Measurements from ENCODE around the gene DRAM1. TPM values are rescaled to one million over a fixed set of nuclear protein-coding genes. Genes with fewer than 3 reads are reported as not detected.
A peak's percentile ranks its signal among the peaks of the same experiment; 100 is the strongest.
"Not testable (repeated sequence)": the region's sequence is repeated elsewhere in the genome, so short reads cannot be mapped to it uniquely, and the experiment has no call there.

Gene DRAM1
- total RNA-seq, 1 experiment from 2014 or later = 16.9 TPM

DNA sequence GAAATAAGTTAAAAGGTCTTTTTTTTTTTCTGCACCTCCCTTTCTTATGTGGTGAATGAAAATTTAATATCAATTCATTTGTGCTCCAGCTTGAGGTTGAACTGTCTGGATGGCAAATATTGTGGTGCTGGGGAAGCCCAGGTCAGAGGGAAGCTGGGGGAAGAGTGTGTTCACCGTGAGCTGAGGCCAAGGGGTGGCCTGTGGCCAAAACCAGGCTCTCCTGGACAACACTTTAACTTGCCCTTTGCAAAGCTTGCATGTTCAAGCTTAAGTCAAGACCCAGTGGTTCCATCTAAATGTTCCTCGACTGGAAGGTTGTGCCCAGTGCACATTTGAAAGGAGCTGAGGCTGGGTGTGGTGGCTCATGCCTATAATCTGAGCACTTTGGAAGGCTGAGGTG lies 28.8 kb downstream of the DRAM1 start:
- no peak for DNase-seq (ENCODE audit: low spot score)

DNA sequence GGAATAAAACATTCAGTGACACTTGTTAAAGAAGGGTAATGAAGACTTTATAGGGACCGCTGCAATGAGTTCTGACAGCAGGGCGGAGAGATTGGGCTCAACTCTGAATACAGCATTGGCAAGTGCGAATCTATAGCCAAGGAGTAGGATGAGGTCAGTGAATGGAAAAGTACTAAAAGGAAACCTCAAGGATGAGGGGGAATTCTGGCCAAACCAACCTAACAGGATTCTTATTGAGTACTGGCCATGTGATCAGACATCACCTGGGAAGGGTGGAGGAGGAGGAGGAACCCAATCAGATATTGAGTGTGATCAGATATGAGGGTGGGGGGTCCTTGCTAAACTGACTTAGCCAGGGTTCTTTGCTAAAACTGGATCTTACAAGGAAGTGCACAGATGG lies 31.0 kb downstream of the DRAM1 start:
- DNase-seq (ENCODE audit: low spot score) = no peak

DNA sequence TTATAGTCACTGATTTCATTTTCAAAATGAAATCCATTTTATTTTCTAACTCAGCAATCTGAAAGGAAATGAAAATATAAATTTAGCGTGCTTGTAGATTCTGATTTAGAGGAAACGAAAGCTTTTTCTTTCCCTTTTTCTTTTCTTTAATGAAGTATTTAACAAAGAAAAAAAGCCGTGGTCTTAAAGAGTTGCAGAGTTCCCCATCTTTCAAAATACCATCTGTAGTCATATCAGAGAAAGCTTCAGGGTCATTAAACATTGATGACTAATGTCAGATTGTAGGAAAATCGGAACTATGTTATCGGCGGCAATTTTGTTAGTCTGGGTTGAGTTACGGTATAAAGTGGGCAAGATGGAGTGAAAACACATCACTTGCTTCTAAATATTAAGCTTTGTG lies 32.3 kb downstream of the DRAM1 start:
- DNase-seq (ENCODE audit: low spot score) = no peak

DNA sequence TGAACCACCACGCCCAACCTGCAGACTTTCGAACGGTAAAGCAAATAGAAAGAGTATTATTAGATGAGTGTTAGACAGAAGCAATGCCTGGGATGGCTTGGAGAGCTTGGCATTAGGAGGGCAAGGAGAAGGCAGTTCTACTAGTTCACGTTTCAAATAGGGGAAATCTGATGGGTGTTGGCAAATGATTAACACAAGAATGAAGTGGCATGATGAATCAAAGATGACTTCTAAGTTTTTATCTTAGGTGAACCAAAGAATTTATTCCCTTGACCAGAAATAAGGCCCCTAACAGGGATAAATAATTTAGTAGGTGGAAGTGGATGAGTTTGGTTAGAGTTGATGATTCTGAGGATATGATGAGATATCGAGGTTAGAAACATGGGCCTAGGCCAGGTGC lies 38.5 kb downstream of the DRAM1 start:
- no peak for DNase-seq (ENCODE audit: low spot score)

DNA sequence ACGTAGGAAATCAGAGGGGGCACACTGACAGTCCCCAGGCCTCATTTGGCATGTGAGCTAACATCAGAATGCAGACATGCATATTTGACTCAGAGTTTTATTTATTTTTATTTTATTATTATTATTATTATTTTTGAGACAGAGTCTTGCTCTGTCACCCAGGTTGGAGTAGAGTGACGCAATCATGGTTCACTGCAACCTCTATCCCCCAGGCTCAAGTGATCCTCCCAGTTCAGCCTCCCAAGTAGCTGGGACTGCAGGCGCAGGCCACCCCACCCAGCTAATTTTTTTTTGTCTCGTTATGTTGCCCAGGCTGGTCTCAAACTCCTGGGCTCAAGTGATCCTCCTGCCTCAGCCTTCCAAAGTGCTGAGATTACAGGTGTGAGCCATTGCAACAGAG lies 41.4 kb downstream of the DRAM1 start:
- DNase-seq (ENCODE audit: low spot score) = not testable (repeated sequence)

DNA sequence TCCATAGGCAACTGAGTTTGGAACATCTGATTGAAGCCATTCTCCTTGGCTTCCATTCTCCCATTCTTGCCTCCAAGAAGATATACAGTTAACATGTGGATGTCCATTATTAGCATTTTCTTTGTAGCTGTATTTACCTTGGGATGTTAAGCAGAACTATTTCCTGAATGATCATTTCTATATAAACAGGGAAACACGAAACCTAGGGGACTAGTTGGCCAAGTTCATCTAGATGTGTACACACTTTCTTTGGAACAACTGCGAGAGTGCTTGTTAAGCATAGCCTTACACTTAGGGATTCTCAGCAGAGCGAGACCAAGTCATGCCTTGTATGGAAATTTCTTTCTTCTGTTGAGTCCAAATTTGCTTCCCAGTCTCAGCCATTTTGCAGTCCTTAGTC lies 42.1 kb downstream of the DRAM1 start:
- no peak for DNase-seq (ENCODE audit: low spot score)

DNA sequence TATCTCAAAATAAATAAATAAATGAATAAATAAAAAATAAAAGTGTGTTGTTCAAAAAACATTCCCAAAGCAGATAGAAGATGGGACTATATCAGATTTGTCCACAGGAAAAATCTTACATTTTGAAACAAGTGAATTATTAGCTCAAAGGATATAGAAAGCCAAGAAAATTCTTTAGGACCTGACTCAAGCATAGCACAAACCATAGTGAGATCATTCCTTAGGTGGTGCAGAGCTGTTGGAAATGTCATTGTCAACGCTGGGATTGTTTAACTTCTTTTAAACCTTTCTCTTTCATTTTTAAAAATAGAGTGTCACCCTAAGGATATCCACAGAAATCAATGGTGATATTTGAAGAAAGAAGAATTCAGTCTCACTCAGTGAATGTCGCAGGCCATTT lies 43.5 kb downstream of the DRAM1 start:
- no peak for DNase-seq (ENCODE audit: low spot score)

DNA sequence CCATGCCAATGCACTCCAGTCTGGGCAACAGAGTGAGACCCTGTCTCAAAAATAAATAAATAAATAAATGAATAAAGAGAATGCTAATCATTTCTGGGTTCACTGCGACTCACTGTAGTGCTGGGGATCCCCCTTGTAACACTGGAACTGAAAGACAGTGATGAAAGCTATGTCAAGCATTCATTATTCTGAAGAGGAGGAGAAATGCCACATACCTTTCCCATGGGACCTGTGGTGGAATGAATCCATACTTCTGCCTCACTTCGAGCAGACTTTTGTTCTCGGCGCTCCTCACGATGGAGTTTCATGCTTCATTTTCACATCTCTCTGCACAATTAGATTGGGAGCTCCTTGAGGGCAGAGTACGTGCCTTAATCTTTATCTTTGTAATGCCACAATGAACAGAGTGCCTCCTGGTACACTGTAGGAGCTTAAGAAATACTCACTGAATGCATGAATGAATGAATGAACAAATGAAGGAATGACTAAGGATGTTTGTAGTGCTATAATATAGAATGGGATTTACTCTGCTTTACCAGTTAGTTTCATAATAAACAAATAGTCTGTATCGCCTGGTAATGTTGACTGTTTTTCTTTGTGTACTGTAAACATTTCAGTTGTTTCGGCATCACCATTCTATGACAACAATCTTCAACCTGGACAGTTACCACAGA lies 45.8 kb downstream of the DRAM1 start:
- DNase-seq (ENCODE audit: low spot score) = no peak

DNA sequence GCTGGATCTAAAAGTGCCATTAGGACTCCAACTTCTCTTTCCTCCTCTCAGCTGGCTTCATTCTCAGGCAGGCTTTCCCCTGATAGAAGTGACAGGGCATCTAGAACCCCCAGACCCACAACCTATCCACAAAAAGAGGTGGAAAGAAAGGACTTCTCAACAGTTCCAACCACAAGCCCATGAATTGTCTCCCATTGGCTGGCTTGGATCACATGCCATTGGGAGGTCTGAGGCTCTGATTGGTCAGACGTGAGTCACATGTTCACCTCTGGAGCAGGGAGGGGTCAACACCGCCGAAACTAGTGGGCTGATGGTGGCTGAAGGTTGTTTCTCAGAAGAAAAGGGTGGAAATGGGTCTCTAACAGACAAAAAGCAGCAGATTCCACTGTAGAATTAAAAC lies 47.2 kb downstream of the DRAM1 start:
- DNase-seq (ENCODE audit: low spot score) = peak; percentile 80

DNA sequence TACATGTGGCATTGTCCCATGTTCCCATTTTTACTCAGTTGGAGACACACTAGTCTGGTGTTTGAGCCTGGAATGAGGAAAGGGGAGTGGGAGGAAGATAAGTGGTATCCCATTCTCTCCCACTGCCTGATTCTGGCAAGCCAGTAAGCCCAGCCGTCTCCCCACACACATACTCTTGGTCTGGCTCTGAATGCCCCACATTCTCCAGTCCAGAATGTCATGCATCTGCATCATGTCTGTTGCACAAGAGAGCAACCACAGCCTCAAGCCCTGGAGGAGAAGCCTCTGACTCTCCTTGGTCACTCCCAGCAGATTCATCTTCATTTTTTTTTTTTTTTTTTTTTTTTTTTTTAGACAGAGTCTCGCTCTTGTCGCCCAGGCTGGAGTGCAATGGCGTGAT lies 48.0 kb downstream of the DRAM1 start:
- peak; percentile 94 for DNase-seq (ENCODE audit: low spot score)

DNA sequence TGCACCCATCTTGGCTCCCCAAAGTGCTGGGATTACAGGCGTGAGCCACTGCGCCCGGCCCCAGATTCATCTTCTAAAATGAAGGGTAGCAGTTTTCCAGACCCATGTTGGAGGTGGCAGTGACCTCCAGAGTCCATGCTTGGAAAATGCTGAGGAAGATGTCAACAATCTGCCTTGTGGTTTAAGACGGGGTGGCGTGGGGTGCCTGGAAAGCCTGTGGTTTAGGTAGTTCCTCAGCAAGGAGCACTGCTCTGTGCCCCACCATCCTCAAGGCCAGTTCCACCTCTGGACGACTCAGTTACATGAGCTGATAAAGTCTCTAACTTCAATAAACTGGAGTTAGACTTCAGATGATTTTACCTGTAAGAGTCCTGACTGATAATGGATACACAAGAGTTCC lies 48.6 kb downstream of the DRAM1 start:
- peak; percentile 27 for DNase-seq (ENCODE audit: low spot score)

DNA sequence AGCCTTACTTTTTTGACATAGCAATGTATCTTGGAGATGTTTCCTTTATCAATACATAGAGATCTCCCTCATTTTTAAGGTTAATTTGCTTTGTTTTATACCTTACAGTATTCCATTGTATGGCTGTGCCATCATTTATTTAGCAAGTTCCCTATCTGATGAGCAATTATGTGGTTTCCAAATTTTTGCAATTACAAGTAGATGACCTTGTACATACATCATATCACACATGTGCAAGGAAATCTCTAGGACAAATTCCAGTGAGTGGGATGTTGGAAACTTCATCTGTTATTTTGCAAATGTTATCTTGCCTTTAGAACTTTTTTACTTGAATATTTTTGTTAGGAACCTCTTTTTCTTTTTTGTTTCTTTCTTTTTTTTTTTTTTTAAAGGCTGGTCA lies 49.7 kb downstream of the DRAM1 start:
- DNase-seq (ENCODE audit: low spot score) = no peak

DNA sequence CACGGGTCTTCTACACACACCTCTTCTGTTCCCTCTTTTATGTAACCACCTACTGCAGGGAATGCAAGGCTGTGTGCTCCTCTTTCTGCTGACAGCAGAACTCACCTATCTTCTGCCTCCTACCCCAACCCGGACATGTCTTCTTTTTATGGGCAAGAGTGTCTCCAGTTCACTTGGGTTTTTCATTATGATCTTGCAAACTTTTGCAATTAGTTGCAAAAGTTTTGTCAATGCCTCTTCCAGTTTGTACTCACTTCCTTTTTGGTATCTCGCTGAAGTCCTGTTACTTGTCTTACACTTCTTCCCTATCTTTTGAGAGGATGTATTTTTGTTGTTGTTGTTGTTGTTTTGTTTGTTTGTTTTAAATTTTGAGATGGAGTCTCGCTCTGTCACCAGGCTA lies 50.6 kb downstream of the DRAM1 start:
- DNase-seq (ENCODE audit: low spot score) = no peak

DNA sequence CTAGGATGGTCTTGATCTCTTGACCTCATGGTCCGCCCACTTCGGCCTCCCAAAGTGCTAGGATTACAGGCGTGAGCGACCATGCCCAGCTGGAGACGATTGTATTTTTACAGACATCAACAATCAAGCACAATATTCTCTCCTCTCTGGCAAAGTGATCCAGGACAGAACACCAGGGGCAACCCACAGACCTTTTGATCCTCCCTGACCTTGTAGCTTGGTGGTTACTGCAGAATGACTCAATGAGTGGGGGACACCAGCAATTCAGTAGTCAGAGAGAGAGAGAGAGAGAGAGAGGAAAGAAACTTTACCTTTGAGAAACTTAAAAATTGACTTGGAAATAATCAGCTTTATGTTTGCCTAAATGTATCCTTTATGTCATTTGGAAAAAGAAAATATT lies 51.2 kb downstream of the DRAM1 start:
- DNase-seq (ENCODE audit: low spot score) = no peak

DNA sequence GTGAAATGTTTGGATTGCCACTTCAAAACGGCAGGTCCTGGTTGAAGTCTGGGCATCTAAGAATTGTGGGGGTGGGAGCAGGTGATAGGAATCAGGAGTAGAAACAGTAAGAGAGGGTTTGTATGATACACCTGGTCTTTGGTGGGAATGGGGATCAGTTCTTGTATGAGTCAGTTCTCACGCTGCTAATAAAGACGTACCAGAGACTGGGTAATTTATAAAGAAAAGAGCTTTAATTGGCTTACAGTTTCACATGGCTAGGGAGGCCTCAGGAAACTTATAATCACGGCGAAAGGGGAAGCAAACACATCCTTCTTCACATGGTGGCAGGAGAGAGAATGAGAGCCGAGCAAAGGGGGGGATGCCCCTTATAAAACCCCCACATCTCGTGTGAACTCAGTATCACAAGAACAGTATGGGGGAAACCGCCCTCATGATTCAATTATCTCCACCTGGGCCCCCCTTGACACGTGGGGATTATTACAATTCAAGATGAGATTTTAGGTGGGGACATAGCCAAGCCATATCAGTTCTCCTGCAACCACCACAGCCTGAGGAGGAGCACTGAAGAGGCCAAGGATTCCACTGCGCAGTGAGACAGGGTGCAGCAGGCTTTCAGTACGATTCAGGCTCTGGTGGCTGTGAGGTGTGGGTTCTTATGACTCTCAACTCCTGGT lies 52.1 kb downstream of the DRAM1 start:
- no peak for DNase-seq (ENCODE audit: low spot score)

DNA sequence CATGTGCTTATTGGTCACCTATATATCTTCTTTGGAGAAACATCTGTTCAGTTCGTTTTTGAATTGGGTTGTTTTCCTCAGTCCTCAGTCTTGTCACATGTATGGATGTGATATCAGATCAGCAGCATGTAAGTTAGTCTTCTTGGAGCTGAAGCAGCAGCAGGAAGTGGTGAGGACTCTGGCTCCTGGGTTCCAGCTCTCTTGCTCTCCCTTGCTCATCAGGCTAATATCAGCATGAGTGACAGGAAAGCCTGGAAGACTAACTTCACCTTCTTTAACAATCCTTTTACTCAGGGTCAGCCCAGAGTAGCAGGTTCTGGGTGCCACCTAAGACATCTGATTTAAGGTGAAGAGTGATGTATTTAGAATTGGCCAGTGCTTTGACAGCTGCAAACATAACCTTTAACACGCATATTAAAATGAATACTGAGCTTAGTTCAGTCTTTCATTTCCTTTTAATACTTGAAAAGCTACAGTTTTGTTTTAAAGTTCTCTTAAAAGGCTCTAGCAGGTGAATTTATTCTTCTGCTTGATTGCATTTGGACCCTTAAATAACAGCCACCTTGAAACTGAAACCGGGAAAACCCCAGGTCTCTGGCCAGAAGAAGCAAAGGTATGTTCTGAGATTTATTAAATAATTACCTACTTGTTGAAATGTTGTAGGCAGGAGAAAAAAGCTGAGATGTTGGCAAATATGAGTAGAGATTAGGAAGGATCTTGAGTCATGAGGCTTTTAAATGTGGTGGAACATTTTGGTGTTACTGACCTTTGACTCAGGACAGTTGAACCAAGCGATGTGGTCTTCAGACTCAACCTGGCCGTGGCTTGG lies 54.3 kb downstream of the DRAM1 start:
- no peak for DNase-seq (ENCODE audit: low spot score)

DNA sequence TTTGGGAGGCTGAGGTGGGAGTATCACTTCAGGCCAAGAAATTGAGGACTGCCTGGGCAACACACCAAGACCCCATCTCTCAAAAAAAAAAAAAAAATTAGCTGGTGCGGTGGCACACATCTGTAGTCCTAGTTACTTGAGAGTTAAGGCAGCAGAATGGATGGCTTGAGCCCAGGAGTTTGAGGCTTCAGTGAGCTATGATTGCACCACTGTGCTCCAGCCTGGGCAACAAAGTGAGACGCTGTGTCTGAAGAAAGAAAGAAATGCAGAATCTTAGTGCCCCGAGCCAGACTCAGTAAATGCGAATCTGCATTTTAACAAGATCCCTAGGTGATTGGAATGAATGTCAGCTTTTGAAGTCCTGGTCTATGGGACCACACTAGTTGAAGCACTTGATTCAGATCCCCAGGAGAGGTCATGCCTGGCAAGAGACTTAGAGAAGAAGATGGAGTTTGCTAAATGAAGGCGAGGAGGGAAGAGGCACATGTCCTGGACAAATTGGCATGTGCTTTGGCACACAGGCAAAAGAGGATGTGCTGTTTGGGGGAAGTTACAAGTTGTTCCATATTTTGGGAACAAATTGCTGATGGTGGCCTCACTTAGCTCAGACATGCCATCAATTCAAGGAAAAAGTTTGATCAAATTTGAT lies 56.6 kb downstream of the DRAM1 start:
- DNase-seq (ENCODE audit: low spot score) = no peak

DNA sequence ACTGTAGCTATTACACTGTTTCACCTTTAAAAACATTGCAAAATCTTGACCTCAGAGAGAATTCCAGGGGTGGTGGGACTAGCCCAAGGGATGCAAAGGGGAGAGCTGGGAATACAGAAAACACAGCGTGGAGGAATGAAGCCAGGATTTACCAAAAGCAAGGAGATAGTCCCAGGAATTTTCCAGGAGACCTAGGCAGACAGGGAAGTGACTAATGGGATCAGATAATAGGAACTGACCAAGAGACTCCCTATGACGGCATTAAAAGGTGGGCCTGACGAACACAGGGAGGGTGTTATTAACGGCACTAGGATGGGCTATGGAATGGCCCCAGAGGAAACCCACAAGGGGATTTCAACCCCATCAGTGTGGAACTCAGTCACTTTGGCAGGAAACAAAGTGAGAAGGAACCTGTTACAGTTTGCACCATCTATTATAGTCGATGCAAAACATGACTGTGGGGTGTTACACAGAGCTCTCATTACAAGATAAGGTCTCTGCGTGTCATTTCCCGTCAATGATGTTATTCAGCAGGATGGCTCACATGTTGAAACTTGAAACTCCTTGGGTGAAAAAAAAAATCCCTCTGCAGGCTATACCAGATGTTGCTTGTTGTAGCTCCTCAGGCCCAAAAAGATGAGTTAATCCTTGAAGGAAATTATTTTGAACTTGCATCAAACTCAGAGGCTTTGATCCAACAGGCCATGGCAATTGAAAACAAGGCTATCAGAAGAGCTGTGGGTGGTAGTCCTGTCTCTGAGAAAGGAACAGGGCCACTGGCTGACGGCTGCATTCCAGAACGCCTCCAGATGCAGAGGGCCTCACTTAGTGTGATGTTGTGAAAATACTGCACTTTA lies 58.7 kb downstream of the DRAM1 start:
- DNase-seq (ENCODE audit: low spot score) = peak; percentile 80

DNA sequence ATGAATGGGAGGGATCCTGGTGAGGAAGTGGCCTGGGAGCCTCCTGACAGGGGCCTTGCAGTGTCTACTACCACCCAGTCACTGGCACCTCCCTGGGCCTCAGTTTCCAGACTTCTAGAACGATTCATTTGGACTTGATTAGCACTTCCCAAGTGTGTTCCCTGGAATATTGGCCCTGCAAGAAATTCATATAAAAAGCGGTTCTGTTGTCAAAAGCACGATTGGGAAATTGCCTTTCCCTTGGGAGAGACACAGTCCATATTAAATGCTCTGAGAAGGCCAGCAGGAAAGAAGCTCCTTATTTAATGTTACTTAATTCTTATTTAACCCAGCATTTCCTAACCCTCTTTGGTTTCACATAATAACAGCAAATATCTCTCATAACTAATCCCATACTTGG lies 61.9 kb downstream of the DRAM1 start:
- DNase-seq (ENCODE audit: low spot score) = no peak

DNA sequence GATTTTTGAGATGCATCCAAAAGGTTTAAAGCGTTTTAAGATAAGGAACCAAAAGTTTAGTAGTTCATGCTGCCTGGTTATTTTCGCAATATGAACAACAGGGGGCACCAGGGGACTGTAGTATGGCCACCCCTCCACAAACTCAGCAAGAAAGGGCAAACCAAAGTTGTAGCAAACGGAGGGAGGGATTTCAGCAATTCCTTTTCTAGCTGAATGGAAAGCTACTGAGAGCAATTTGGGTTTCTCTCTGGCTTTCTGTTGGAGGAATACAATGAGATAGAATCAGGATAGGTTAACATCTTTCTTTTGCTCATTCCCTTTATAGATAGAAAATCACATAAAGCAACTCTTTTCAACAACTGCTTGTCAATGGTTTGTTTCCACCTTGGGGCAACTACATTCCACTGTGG lies 62.5 kb downstream of the DRAM1 start:
- peak; percentile 67 for DNase-seq (ENCODE audit: low spot score)

DNA sequence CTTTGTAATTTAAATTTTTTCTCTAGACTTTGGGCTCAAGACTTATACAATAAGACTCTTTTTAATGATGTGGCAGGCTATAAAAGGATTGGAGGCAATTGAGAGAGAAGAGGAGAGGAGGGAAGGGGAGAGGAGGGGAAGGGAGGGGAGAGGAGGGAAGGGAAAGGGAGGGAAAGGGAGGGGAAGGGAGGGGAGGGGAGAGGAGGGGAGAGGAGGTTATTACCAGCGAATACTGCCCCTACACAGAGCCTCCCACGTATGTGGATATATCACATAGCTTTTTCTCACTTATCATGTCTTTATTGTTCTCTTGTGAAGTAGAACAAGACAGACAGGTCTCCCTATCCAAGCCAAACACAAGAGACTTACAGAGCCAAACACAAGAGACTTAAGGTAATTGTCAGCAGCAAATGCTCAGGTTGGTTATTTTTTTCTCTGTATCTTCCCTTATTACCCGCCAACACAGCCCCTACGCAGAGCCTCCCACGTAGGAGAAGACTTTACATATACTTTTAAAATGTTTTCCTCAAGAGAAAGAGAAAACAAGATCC lies 63.1 kb downstream of the DRAM1 start:
- DNase-seq (ENCODE audit: low spot score) = no peak

All from H4 (cell line).